ENCODE data around the gene ATXN2L. TPM values are rescaled to one million over a fixed set of nuclear protein-coding genes. Genes with fewer than 3 reads are reported as not detected.
"Not testable (repeated sequence)": the region's sequence is repeated elsewhere in the genome, so short reads cannot be mapped to it uniquely, and the experiment has no call there.

Gene ATXN2L
- total and polyA plus RNA-seq, 10 of the 15 experiments (the other 5 are each of a cell fraction or from before 2014, with no cell fraction given) = 3.5 to 210 (median 61.1) TPM

- CTCF ChIA-PET = interaction anchor here (1.0 to 2.5 kb wide), 3 partner anchors 26 to 157 kb away, joined by 3 to 12 read pairs (median 3); partner anchors contain the start of gene TUFM
- intact Hi-C loops (cut with micrococcal nuclease; ENCODE audit: unreplicated experiment) = loop anchor here (5.0 kb wide), 1 partner anchor 127 kb away; no protein-coding TSS in a partner anchor
- 95% methylated on average over 13 of the region's 13 CpGs for whole genome bisulfite sequencing (ENCODE audit: insufficient coverage, insufficient replicate concordance, low lambda C conversion rate, missing lambda C conversion rate)
- RAD21 ChIA-PET (ENCODE audit: unreplicated experiment); H3K4me2 ChIP-seq (ENCODE audit: control insufficient read depth, insufficient read depth); in situ Hi-C loops (cut with MboI); H3K36me3 ChIP-seq (ENCODE audit: control insufficient read depth in 2 of 2, insufficient read depth in 2 of 2, low read length in 1 of 2); H3K27ac ChIP-seq (ENCODE audit: control insufficient read depth, insufficient read depth); H2AFZ ChIP-seq (ENCODE audit: control insufficient read depth, low read depth, low read length); H3K4me1 ChIP-seq (ENCODE audit: control insufficient read depth, insufficient read depth, low read length); FAIRE-seq; H3K4me3 ChIP-seq; H3K9ac ChIP-seq (ENCODE audit: control insufficient read depth, insufficient read depth, low read length); H4K20me1 ChIP-seq (ENCODE audit: control insufficient read depth, insufficient read depth); ATAC-seq; H3K27me3 ChIP-seq (replicated peaks in 1 of 2; ENCODE audit: control insufficient read depth in 2 of 2, insufficient read depth in 2 of 2, low read length in 1 of 2); H3K9me3 ChIP-seq (replicated peaks; ENCODE audit: control insufficient read depth, insufficient read depth, low read length); DNase-seq (ENCODE audit: low read depth, low spot score); BruUV-seq (replicated peaks): not testable (repeated sequence)
- SMC1A ChIA-PET (ENCODE audit: uncharacterized antibody, unreplicated experiment) = interaction anchor here (1.1 to 3.1 kb wide), 2 partner anchors 25 to 43 kb away, joined by 3 to 12 read pairs; partner anchors contain the start of gene SH2B1
- peaks cover 36% of the 10 kb centered on the region for H3K79me2 ChIP-seq (ENCODE audit: control insufficient read depth, insufficient read depth, low read length)
- POLR2A ChIA-PET = interaction anchor here (2.5 kb wide), 1 partner anchor 103 kb away, joined by 13 read pairs; no protein-coding TSS in a partner anchor
These were observed 2.3 kb upstream of the ATXN2L start for GRCh38 chr16:28820546-28820945.

GRCh38 chr16:28821874-28822519 lies 802 bp upstream of the ATXN2L start:
- no peak for ATAC-seq
- no peak for FAIRE-seq
- peak overlapping the region; percentile 79 for H3K4me3 ChIP-seq
- intact Hi-C loops (cut with micrococcal nuclease; ENCODE audit: unreplicated experiment) (loop anchor here (5.0 kb wide), 1 partner anchor 125 kb away; no protein-coding TSS in a partner anchor), in situ Hi-C loops (cut with MboI) (no loop called here)
- BruUV-seq (replicated peaks) = TSS peak; percentile 91
- H2AFZ ChIP-seq (ENCODE audit: control insufficient read depth, low read depth, low read length) = peak overlapping the region; percentile 89
- RAD21 ChIA-PET (ENCODE audit: unreplicated experiment) = interaction anchor here (0.6 to 2.0 kb wide), 5 partner anchors 25 to 123 kb away, joined by 3 to 6 read pairs (median 4); partner anchors contain the start of gene TUFM
- no peaks in the 10 kb centered on the region for H3K9me3 ChIP-seq (replicated peaks; ENCODE audit: control insufficient read depth, insufficient read depth, low read length)
- peak overlapping the region; percentile 100 for H3K4me2 ChIP-seq (ENCODE audit: control insufficient read depth, insufficient read depth)
- TF ChIP-seq SP1 (IDR thresholded peaks at IDR 0.05; ENCODE audit: low read depth, low read length) (no peak), FOXK2 (IDR thresholded peaks at IDR 0.05) (no peak), NFIC (IDR thresholded peaks at IDR 0.05; ENCODE audit: low read depth, low read length) (0 out of 2 replicates have a peak, but pooled peaks have one; percentile 20), ATF3 (IDR thresholded peaks at IDR 0.05; ENCODE audit: borderline replicate concordance, extremely low read depth, low read depth, low read length) (0 out of 2 replicates have a peak, but pooled peaks have one; percentile 7), MTA2 (IDR thresholded peaks at IDR 0.05; ENCODE audit: low read depth) (0 out of 2 replicates have a peak, but pooled peaks have one; percentile 52), FOXM1 (IDR thresholded peaks at IDR 0.05; ENCODE audit: low read depth, low read length) (peak; percentile 67; the same call in 1 of the 2 replicates)
- TF ChIP-seq, protein P1, sequence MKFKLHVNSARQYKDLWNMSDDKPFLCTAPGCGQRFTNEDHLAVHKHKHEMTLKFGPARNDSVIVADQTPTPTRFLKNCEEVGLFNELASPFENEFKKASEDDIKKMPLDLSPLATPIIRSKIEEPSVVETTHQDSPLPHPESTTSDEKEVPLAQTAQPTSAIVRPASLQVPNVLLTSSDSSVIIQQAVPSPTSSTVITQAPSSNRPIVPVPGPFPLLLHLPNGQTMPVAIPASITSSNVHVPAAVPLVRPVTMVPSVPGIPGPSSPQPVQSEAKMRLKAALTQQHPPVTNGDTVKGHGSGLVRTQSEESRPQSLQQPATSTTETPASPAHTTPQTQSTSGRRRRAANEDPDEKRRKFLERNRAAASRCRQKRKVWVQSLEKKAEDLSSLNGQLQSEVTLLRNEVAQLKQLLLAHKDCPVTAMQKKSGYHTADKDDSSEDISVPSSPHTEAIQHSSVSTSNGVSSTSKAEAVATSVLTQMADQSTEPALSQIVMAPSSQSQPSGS (IDR thresholded peaks at IDR 0.05; ENCODE audit: low read length) = peak; percentile 59; the same call in 1 of the 2 replicates
- peak overlapping the region; percentile 97 for H3K27ac ChIP-seq (ENCODE audit: control insufficient read depth, insufficient read depth)
- 13% methylated on average over 13 of the region's 13 CpGs for WGBS (ENCODE audit: insufficient coverage, insufficient replicate concordance, low lambda C conversion rate, missing lambda C conversion rate)
- no peak for DNase-seq (ENCODE audit: low read depth, low spot score)
- POLR2A ChIA-PET = interaction anchor here (0.5 to 3.9 kb wide), 10 partner anchors 11 to 534 kb away, joined by 3 to 28 read pairs (median 4); partner anchors contain the start of genes APOBR, CD19, NFATC2IP and TUFM
- peaks cover 8% of the 10 kb centered on the region; the same call in 1 of the 2 replicates for H3K4me1 ChIP-seq (ENCODE audit: control insufficient read depth, insufficient read depth, low read length)
- SMC1A ChIA-PET (ENCODE audit: uncharacterized antibody, unreplicated experiment) = interaction anchor here (0.6 to 3.1 kb wide), 9 partner anchors 23 to 152 kb away, joined by 3 to 12 read pairs (median 3); partner anchors contain the start of genes CD19, NFATC2IP and SH2B1
- H3K9ac ChIP-seq (ENCODE audit: control insufficient read depth, insufficient read depth, low read length) = peak overlapping the region; percentile 96
- peaks cover 51% of the 10 kb centered on the region for H3K79me2 ChIP-seq (ENCODE audit: control insufficient read depth, insufficient read depth, low read length)
- H3K36me3 ChIP-seq (ENCODE audit: control insufficient read depth in 2 of 2, insufficient read depth in 2 of 2, low read length in 1 of 2) = peaks cover 10 to 16% of the 10 kb centered on the region in 2 experiments
- CTCF ChIA-PET = interaction anchor here (1.0 to 2.5 kb wide), 4 partner anchors 41 to 151 kb away, joined by 4 to 12 read pairs (median 4); partner anchors contain the start of gene SH2B1
- H4K20me1 ChIP-seq (ENCODE audit: control insufficient read depth, insufficient read depth) = peaks cover 10% of the 10 kb centered on the region
- H3K27me3 ChIP-seq (replicated peaks in 1 of 2; ENCODE audit: control insufficient read depth in 2 of 2, insufficient read depth in 2 of 2, low read length in 1 of 2) = no peaks in the 10 kb centered on the region

Data from GM12878 (cell line).